ENCODE data around the gene LRRN3.

Gene LRRN3

GRCh38 chr7:111168182-111168581, 77.3 kb downstream of the LRRN3 start:
- no peak for DNase-seq (ENCODE audit: low spot score)

GRCh38 chr7:111172564-111173257, 81.8 kb downstream of the LRRN3 start:
- DNase-seq (ENCODE audit: low spot score): no peak

GRCh38 chr7:111173528-111173927, 82.6 kb downstream of the LRRN3 start:
- no peak for DNase-seq (ENCODE audit: low spot score)

GRCh38 chr7:111173990-111174389, 83.1 kb downstream of the LRRN3 start:
- no peak for DNase-seq (ENCODE audit: low spot score)

- DNase-seq (ENCODE audit: low spot score): no peak
These were observed 83.6 kb downstream of the LRRN3 start for GRCh38 chr7:111174510-111174909.
